Activated T-cell treated with anti-CD3 and anti-CD28 coated beads for 4 hours (primary cell): ENCODE data around the gene PRX.

Experiments used
- DNase-seq: peaks from one replicate; pipeline ENCODE4 v3.0.0-alpha.2; 2020

Gene PRX

GRCh38 chr19:40363069-40363468 lies 50.1 kb downstream of the PRX start:
- no peak for DNase-seq

GRCh38 chr19:40362160-40362559 lies 51.0 kb downstream of the PRX start:
- no peak for DNase-seq

DNA sequence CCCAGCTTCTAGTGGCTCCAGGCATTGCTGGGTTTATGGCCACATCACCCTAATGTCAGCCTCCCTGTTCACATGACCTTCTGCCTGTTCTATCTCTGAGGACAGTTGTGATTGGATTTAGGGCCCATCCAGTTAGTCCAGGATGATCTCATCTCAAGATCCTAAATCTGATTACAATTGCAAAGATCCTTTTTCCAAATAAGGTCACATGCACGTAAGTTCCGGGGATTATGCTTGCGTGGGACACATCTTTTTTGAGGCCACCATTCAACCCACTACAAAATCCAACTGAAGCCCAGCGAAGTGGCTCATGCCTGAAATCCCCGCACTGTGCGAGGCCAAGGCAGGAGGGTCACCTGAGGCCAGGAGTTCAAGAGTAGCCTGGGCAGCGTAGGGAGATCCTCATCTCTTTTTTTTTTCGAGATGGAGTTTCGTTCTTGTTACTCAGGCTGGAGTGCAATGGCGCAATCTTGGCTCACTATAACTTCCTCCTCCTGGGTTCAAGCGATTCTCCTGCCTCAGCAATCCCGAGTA lies 52.4 kb downstream of the PRX start:
- DNase-seq: no peak

GRCh38 chr19:40360020-40360707 lies 53.0 kb downstream of the PRX start:
- DNase-seq: no peak

DNA sequence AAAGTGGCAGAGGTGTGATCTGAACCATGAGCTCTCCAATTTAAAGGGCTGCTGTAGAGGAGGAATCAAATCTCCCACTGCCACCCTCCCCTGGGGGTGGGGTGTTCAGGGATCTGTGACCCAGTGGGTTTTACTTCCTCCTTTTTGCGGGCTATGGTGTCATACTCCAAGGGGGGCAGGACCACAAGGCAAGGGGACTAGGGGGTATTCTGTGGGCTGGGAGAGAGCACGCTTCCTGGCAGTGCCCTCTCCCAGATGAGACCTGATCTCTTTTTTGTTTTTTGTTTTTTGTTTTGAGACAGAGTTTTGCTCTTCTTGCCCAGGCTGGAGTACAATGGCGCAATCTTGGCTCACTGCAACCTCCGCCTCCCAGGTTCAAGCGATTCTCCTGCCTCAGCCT lies 54.4 kb downstream of the PRX start:
- DNase-seq: no peak

DNA sequence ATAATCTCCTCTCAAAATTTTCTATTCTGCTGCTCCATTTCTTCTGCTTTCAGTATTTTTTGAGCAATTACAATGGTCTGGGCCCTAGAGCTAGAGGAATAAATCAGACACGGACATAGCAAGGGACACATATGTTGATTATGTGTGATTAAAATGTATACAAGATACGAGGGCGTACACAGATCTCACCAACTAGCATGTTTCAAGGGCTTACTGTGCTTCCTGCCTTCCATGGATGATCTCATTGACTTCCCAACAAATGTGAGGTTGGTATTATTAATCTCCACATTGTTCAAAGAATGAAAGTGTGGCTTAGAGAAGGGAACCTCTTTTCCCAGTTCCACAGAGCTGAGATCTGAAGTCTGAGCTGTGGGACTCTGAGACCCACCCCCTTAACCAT lies 55.5 kb downstream of the PRX start:
- DNase-seq: no peak

DNA sequence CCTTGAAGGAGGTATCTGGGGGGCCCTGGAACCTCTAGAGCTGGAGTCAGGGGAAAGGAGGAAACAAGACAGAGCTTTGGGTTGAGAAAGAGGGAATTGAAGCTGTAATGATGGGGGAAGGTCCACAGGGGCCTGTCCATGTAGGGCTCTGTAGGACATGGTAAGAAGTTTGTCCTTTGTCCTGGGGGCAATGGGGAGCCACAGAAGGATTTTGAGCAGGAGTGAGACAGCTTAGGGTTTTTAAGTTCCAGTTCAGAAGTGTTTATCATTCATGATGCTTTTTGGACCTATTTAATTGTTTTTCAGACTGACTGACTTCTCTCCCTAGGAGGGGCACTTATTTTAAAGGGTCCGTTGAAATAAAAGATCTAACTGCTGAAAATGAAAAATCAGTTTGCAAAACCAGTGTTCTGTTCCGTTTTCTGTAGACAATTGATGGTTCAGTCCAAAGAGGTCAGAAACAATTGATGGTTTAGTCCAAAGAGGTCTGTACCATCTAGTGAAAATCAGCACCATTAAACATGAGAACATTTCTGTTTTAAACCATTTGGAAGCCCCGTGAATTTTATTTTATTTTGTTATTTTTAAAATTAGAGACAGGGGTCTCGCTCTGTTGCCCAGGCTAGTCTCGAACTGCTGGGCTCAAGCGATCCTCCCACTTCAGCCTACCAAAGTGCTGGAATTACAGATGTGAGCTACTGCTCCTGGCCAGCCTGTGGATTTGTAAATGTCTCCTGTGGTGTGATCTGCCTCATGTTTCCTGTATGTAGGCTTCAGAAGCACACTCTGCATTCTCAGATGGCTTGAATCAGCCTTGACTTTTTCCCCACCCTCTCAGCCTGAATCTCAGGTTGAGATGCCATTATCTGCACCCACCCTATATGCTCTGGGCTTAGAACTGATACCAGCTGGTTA lies 56.2 kb downstream of the PRX start:
- no peak for DNase-seq

GRCh38 chr19:40355975-40356680 lies 57.0 kb downstream of the PRX start:
- no peak for DNase-seq

DNA sequence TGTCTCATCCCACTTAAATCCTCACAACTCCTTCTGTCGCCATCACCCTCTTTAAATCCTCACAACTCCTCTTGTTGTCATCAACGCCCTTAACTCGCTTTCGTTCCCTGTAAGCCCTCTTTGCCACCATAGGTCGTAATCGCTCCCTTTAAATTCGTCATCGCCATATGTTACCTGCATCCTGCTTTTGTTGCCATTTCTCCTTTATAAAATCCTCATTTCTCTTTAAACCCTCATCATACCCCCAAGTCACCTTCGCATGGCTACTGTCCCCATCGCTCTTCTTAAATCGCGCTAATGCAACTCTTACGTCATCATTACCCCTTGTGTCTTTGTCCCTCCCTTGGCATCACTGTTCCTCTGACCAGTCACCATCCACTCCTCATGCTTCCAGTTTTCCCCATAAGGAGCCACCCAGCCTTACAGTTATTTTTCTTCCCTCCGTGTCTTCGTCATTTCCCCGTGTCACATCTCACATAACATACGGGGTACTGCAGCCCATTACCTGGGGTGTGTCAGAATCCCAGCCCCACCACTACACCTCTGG lies 64.1 kb downstream of the PRX start:
- no peak for DNase-seq

DNA sequence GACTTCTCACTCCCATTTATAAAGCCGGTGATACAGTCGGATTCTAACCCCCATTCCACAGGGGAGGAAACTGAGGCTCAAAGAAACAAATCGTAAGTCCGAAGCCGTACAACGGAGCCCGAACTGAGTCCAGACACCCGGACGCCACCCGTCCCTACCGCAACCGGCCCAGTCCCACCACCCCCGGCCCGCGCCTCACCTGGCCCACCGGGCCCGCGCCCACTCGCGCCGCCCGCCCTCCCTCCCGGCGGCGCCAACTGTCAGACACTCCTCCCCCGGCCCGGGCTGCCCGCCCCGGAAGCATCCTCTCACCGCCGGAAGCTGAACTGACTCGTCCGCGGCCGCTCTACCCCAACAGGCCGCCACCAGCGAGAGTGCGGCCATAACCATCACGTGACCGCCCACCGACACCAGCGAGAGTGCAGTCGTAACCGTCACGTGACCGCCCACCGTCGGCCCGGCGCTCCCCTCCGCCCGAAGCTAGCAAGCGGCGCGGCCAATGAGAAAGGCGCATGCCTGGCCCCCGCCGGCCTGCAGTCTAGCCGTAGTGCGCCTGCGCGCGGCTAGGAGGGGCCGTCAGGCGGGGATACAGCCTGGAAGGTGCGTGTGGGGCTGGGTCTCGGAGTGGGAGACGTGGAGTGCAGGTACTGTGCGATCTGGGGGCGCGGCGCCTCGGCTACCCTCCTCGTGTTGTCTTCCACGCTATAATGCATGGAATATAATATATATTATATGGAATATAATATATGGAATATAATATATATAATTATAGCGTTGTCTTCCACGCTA lies 64.9 kb downstream of the PRX start, which contains the start of the genes C19orf47 and PLD3:
Gene C19orf47, minus strand, starts transcription at position 273 of the 789 bp plus-strand sequence. CDS start 6,540 bp downstream, outside the sequence.
Gene PLD3, plus strand, starts transcription at position 571 of the 789 bp plus-strand sequence. CDS start 17,789 bp downstream, outside the sequence.
- DNase-seq: peak; percentile 96

DNA sequence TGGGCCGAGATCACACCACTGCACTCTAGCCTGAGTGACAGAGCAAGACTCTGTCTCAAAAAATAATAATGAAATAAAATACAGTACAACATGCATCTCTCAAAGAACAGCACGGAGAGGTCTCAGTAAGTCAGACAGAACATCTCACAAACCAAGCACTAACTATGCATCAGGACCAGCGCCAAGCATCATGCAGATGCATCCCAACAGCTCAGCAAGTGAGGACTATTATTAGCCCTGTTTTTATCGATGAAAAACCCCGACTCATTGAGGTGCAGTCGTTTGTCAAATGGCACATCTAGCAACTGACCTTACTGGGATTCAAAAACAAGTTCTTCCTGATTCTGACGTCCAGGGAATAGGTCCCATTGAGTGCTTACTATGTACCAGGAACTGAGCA lies 68.8 kb downstream of the PRX start:
- no peak for DNase-seq
